HG02852 (cell line): ENCODE data around the gene SIPA1.

Experiments
- ATAC-seq: cut with Tn5 transposase; IDR thresholded peaks from one replicate; pipeline ENCODE4 v1.9.1; 2021; ENCODE audit warnings: mild to moderate bottlenecking, moderate library complexity; ENCODE audit not compliant: unreplicated experiment

Gene SIPA1

GRCh38 chr11:65642014-65642671, 4.2 kb downstream of the SIPA1 start:
- ATAC-seq, result no peak

- ATAC-seq, result no peak
Observed at GRCh38 chr11:65643971-65644370, 6.1 kb downstream of the SIPA1 start.

DNA sequence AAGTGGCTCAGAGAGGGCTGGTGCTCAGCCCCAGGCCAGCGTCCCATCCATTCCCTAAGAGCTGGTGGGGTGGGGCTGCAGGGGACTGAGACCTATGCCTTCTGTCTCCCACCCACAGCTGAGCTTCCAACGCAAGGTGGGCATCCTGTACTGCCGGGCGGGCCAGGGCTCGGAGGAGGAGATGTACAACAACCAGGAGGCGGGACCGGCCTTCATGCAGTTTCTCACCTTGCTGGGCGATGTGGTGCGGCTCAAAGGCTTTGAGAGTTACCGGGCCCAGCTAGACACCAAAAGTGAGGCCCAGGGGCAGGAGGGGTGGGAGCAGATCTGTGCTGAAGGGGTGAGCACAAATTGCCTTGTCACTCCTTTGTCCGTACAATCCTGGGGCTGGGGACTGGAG, 6.9 kb downstream of the SIPA1 start:
- ATAC-seq, result no peak

DNA sequence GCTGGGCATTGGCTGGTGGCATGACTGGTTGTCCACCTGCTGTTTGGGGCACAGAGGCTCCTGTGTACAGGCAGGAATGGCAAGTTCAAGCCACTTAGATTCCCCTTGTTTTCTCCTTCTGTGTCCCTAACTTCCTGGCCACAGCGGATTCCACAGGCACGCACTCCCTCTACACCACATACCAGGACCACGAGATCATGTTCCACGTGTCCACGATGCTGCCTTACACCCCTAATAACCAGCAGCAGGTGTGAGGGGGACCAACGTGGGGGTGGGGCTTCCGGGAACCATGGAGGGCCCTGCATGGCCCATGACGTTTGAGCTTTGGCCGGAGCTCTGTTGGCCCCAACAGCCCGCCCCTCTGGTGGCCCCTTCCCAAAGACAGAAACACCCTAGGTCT, 7.8 kb downstream of the SIPA1 start:
- no peak for ATAC-seq

DNA sequence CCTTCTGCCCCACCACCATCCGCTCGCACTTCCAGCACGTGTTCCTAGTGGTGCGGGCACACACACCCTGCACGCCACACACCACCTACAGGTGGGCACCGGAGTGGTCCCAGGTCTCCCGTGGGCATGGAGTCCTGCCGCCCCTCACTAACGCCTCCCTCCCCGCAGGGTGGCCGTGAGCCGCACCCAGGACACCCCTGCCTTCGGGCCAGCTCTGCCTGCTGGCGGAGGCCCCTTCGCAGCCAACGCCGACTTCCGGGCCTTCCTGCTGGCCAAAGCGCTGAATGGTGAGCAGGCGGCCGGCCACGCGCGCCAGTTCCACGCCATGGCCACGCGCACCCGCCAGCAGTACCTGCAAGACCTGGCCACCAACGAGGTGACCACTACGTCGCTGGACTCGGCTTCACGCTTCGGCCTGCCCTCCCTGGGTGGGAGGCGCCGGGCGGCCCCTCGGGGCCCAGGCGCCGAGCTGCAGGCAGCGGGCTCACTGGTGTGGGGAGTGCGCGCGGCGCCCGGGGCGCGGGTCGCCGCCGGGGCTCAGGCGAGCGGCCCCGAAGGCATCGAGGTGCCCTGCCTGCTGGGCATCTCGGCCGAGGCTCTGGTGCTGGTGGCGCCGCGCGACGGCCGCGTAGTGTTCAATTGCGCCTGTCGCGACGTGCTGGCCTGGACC, 8.5 kb downstream of the SIPA1 start:
- ATAC-seq, result no peak

- ATAC-seq, result no peak
Observed at GRCh38 chr11:65646958-65647701, 9.2 kb downstream of the SIPA1 start.

GRCh38 chr11:65648997-65649493, 11.1 kb downstream of the SIPA1 start:
- ATAC-seq, result no peak

DNA sequence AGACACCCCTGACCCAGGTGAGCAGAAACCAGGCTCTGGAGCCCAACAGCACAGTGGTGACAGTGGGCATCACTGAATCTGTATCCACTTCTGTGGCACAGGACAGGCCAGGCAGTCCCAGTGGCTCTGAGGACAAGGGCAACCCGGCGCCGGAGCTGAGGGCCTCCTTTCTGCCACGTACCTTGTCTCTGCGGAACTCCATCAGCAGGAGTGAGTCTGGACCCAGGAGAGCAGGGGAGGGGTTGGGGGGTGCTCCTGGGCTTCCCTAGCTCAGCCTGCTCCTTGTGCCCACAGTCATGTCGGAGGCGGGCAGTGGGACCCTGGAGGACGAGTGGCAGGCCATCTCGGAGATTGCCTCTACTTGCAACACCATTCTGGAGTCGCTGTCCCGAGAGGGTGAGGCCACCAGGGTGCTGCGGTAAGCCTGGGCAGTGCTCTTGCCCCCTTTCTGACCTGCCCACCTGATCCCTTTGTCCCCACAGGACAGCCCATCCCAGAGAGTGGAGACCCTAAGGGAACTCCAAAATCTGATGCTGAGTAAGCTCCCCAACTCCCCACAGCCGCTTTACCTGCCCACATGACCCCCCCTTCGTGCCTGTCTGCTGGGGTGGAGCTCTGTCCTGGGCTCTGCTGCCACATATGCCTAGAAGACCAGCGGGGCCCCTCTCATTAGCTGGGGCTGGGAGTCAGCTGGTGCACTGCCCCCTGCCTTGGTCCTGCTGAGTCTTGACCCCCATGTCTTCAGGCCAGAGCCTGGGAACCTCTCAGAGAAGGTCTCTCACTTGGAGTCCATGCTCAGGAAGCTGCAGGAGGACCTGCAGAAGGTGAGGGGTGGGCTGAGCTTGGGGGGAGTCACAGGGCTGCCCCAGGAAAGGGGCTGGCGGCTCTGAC, 12.0 kb downstream of the SIPA1 start:
- ATAC-seq, result no peak

DNA sequence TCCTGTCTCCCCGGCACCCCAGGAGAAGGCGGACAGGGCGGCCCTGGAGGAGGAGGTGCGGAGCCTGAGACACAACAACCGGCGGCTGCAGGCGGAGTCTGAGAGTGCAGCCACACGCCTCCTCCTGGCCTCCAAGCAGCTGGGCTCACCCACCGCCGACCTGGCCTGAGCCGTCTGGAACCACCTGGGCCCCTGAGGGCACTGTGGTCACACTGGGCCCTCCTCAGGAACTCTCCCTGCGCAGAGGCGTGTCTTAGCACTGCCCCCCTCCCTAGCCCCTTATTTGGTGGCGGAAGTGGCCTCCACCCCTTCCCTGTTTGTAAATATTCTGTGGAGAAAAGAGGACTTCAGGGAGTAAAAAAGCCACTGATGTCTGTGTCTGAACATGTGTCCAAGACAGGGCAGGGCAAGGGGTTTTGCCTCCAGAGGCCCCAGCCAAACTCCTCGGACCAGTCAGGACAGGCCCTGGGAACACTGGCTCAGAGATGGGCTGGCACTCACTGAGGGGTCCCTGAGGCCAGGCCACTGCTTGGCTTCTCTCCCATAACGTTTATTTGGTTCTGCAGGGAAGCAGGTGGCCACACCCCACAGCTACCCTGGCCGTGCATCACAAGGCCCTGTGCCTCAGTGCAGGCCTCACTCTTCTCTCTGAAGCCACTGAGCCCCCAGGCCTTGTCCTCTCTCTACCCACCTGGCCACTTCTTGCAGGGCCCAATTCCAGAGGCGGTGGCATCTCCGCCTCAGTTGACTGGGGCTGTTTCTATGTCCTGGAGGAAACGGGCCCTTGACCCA, 12.8 kb downstream of the SIPA1 start:
- ATAC-seq, result no peak

- ATAC-seq, result no peak
Observed at GRCh38 chr11:65651339-65651588, 13.4 kb downstream of the SIPA1 start.

DNA sequence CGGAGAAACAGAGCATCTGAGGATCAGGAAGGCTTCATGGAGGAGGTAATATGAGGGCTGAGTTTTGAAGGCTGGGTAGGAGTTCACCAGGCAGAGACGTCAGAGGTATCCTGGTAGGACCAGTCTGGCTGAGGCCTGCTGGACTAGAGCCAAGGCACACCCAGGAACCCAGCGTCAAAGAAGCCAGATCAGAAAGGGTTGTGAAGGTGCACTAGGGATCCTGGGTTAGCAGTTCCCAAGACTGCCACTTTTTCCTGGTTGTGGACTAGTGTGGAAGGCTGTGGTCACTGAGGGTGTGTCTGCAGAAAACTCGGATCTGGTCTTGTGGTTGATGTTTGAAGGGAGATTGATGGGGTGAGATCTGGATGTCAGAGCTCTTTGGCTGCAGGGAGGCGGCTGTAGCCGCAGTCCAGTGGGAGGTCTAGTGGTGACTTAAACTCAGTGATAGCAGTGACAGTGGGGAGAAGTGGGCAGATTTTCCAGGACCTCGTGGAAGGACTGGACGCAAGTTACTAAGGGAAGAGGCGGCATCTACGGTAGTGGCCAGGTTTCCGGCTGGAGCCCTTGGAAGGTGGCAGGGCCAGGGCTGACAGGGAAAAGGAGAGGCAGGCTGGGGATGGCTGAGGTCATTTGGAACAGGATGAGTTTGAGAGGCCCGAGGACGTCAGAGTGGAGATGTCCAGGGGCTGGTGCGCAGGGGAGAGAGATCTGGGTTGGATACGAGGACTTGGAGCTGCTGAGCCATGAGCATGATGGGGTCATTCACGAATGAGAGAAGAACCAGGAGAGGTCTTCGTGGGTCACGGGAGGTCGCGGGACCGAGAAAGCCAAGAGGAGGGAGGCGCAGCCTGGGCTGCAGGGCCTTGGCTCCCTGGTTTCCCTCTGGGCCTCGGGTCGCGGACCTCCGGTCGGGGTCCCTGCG, 13.9 kb downstream of the SIPA1 start:
- peak; percentile 20 for ATAC-seq

GRCh38 chr11:65652511-65653228, 14.8 kb downstream of the SIPA1 start:
- ATAC-seq, result peak; percentile 75

DNA sequence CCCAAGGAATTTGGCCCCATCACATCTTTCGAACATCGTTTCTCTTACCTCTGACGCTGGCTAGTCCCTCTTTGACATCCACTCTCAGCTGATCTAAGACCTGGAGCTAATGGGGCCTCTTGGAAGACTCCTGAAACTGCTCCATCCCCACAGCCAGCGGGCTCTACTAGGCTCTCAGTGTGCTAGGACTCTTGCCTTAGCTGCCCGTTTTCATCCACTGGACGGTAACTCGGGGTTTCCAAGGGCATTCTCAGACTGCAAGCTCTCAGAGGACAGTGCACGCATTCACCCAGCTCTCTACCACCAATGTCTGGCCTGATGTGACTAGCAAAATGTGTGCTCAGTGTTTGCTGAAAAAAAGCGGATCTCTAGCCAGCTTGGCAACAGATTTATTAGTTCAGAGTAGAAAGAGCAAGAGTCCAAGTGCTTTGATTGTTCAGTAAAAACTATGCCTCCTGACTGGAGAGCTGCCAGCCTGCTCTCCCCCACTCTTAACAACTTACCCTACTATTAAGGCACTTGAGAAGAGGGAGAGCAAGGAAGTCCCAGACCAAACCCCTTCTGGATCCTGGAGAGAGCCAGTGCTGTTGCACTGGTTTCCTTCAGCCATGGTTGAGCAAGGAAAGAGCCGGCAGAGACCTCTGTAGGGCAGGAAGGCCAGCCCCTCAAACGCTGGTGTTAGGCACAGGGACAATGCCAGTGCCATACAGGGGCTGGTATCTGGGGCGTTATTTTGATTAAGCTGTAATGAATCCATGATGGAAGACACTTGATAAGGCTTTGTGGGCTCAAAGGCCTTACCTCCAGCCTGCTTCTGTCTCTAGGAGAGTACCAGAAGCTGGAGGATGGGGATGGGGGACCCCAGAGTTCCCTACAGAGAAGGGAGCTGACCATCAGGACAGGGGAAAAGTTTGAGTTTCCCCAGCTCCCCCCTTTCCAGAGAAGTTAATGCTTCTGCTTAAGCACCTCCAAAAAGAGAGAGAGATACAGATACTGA, 15.6 kb downstream of the SIPA1 start:
- ATAC-seq, result no peak

- ATAC-seq, result no peak
Observed at GRCh38 chr11:65654375-65655349, 16.8 kb downstream of the SIPA1 start.

GRCh38 chr11:65655570-65656332, 17.9 kb downstream of the SIPA1 start:
- no peak for ATAC-seq

DNA sequence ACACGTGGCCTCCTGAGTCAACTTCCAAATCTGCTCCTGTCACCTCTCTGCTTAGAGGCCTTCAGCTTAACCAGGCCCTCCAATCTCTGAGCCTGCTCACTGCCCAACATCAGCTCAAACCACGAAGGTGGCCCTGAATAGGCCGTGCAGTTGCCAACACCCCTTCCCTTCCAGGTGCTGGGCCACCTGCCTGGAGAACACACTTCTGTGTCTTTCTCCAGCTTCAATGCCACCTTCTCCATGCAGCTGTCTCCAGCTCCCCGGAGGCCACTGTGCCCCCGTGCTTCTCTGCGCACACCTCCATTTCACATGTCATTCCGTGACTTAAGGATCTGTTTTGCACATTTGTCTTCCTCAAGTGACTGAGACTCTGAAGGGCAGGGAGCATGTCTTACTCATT, 19.5 kb downstream of the SIPA1 start:
- ATAC-seq, result no peak
